Fibroblast of skin of back (primary cell): ENCODE data around the gene SLC39A1.

Source experiments
- DNase-seq: peaks from one replicate; pipeline ENCODE4 v3.0.0-alpha.2; 2013

Gene SLC39A1

GRCh38 chr1:153946622-153947241 is 16.6 kb downstream of the SLC39A1 start, which contains the start of gene DENND4B:
TSS of gene DENND4B (minus strand) at chr1:153946718. CDS start at chr1:153944374, 2,344 bp downstream.
- DNase-seq = peak; percentile 77

GRCh38 chr1:153945795-153946621 is 17.3 kb downstream of the SLC39A1 start:
- peak; percentile 58 for DNase-seq

- peak; percentile 29 for DNase-seq
These were observed 18.1 kb downstream of the SLC39A1 start for GRCh38 chr1:153945131-153945794.

- no peak for DNase-seq
These were observed 18.6 kb downstream of the SLC39A1 start for GRCh38 chr1:153944827-153945117.

GRCh38 chr1:153944005-153944826 is 19.1 kb downstream of the SLC39A1 start:
- no peak for DNase-seq

- DNase-seq = no peak
These were observed 20.4 kb downstream of the SLC39A1 start for GRCh38 chr1:153942766-153943549.

- no peak for DNase-seq
These were observed 21.3 kb downstream of the SLC39A1 start for GRCh38 chr1:153941826-153942725.

GRCh38 chr1:153940756-153941155 is 22.6 kb downstream of the SLC39A1 start:
- no peak for DNase-seq

- no peak for DNase-seq
These were observed 23.9 kb downstream of the SLC39A1 start for GRCh38 chr1:153939476-153939875.

- DNase-seq = no peak
These were observed 24.3 kb downstream of the SLC39A1 start for GRCh38 chr1:153938996-153939395.

- no peak for DNase-seq
These were observed 26.0 kb downstream of the SLC39A1 start for GRCh38 chr1:153937331-153937730.

- DNase-seq = no peak
These were observed 27.1 kb downstream of the SLC39A1 start for GRCh38 chr1:153936011-153936802.

- DNase-seq = no peak
These were observed 28.6 kb downstream of the SLC39A1 start for GRCh38 chr1:153934746-153935145.

- DNase-seq = no peak
These were observed 29.4 kb downstream of the SLC39A1 start for GRCh38 chr1:153933955-153934354.

GRCh38 chr1:153933430-153933829 is 29.9 kb downstream of the SLC39A1 start:
- no peak for DNase-seq

GRCh38 chr1:153932156-153933131 is 30.9 kb downstream of the SLC39A1 start:
- DNase-seq = no peak

- no peak for DNase-seq
These were observed 33.1 kb downstream of the SLC39A1 start for GRCh38 chr1:153929981-153930948.
